Kidney (tissue), 14 donors: ENCODE data around the gene TJP1. TPM values are rescaled to one million over a fixed set of nuclear protein-coding genes. Genes with fewer than 3 reads are reported as not detected.

ENCODE experiments used
- DNase-seq, 5 donors: peaks; one replicate each; pipeline ENCODE4 v3.0.0-alpha.2; 2013 to 2020
- FAIRE-seq: peaks from 2 replicates; lab custom pipeline; 2012; peaks lifted over from hg19 to GRCh38; lab: Jason Lieb, UNC
- H3K27ac ChIP-seq, 2 donors: one replicate each; pipeline ENCODE4 v1.7.0; 2013; ENCODE audit warnings: low read depth in 2 of 2, low read length in 2 of 2, inconsistent platforms in 1 of 2
- H3K27me3 ChIP-seq: one replicate; pipeline ENCODE4 v1.7.1; 2013; ENCODE audit warnings: low read length, inconsistent platforms; ENCODE audit not compliant: control insufficient read depth, insufficient read depth
- H3K36me3 ChIP-seq, 3 donors: one replicate each; pipeline versions ENCODE4 v1.7.0 to v1.7.1; 2013; ENCODE audit warnings: low read length in 3 of 3, control low read depth in 1 of 3, inconsistent platforms in 1 of 3; ENCODE audit not compliant: insufficient read depth in 3 of 3, control insufficient read depth in 2 of 3
- H3K4me1 ChIP-seq, 3 donors: one replicate each; pipeline versions ENCODE4 v1.7.0 to v1.7.1; 2013; ENCODE audit warnings: low read length in 3 of 3, inconsistent platforms in 1 of 3, low read depth in 1 of 3; ENCODE audit not compliant: control insufficient read depth in 2 of 3, insufficient read depth in 2 of 3
- H3K4me3 ChIP-seq, 3 donors: one replicate each; pipeline versions ENCODE4 v1.7.0 to v1.8.1; 2013; ENCODE audit warnings: low read length in 3 of 3, control low read depth in 1 of 3, inconsistent platforms in 1 of 3
- H3K9ac ChIP-seq, 3 donors: one replicate each; pipeline versions ENCODE4 v1.7.0 to v1.7.1; 2013; ENCODE audit warnings: low read length in 3 of 3, control low read depth in 1 of 3, inconsistent platforms in 1 of 3
- H3K9me3 ChIP-seq, 3 donors: one replicate each; pipeline versions ENCODE4 v1.7.0 to v1.7.1; 2013; ENCODE audit warnings: low read length in 3 of 3, control low read depth in 1 of 3, inconsistent platforms in 1 of 3; ENCODE audit not compliant: control insufficient read depth in 2 of 3, insufficient read depth in 1 of 3
- intact Hi-C: fragments of 100-400 bp; cut with DNase I; formaldehyde crosslinking; loops from one replicate; pipeline ENCODE4 v1.11.1; 2022
- polyA plus RNA-seq: library from polyadenylated mRNA; stranded (reverse); fragments of 350-450 nt; fragmentation: Illumina TruSeq; extraction: RNeasy Lipid Tissue Mini Kit (QIAGEN cat#74804); gene quantifications from one replicate; pipeline ENCODE4 v1.2.3, GENCODE V29; 2014; ENCODE audit warnings: low read depth, low replicate concordance; ENCODE audit not compliant: insufficient read depth
- total RNA-seq: library from RNA; stranded (reverse); fragmentation: NEBNext Ultra II Directional; extraction: Animal tissue kit (Norgen Biotek cat#: 25700); gene quantifications from one replicate; pipeline ENCODE4 v1.2.1, GENCODE V29; 2021
- TF ChIP-seq, protein P1 (sequence below): IDR thresholded peaks from 3 replicates; pipeline ENCODE4 v1.5.1; 2012; ENCODE audit warnings: mild to moderate bottlenecking, moderate library complexity, borderline replicate concordance; ENCODE audit not compliant: insufficient read depth; ENCODE audit errors: extremely low read depth
- donor health status: control.
- donor health status: control.
- donor health status: control.
- donor health status: control.
- donor health status: control.
- donor health status: DM: yes; HTN: yes; CAD: no.
- donor health status: Normal renal cell carcinoma (clear cell type).

Gene TJP1
- total and polyA plus RNA-seq, 2 donors from 2014 or later, result 17.7 to 121 TPM

DNA sequence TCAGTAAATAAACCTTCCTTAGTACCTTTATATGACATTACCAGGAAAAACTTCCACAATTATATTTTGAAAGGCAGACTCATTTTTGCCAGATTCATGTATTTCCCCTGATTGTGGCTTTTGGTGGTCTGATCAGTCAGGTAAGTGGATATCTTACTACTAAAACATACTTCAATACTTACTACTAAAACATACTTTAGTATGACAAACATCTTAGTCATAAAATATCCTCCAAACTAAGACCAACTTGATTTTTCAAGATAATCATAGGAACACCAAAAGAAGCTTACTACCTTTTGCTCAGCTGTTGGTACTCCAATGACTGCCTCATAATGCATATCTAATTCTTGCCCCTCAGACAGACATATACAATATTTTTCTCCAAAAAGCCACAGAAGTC lies 9.3 kb downstream of the TJP1 start:
- Histone ChIP-seq H3K9ac (no peak overlapping the region), H3K9me3 (no peaks in the 10 kb centered on the region), H3K36me3 (no peaks in the 10 kb centered on the region), H3K4me3 (no peak overlapping the region), H3K27ac (no peak overlapping the region), H3K4me1 (peaks cover 0 to 16% (median 9%) of the 10 kb centered on the region in 3 donors), H3K27me3 (no peaks in the 10 kb centered on the region)
- intact Hi-C loops, result no loop called here
- FAIRE-seq (no peak), DNase-seq (no peak)
- TF ChIP-seq, protein P1, sequence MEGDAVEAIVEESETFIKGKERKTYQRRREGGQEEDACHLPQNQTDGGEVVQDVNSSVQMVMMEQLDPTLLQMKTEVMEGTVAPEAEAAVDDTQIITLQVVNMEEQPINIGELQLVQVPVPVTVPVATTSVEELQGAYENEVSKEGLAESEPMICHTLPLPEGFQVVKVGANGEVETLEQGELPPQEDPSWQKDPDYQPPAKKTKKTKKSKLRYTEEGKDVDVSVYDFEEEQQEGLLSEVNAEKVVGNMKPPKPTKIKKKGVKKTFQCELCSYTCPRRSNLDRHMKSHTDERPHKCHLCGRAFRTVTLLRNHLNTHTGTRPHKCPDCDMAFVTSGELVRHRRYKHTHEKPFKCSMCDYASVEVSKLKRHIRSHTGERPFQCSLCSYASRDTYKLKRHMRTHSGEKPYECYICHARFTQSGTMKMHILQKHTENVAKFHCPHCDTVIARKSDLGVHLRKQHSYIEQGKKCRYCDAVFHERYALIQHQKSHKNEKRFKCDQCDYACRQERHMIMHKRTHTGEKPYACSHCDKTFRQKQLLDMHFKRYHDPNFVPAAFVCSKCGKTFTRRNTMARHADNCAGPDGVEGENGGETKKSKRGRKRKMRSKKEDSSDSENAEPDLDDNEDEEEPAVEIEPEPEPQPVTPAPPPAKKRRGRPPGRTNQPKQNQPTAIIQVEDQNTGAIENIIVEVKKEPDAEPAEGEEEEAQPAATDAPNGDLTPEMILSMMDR, result no peak

DNA sequence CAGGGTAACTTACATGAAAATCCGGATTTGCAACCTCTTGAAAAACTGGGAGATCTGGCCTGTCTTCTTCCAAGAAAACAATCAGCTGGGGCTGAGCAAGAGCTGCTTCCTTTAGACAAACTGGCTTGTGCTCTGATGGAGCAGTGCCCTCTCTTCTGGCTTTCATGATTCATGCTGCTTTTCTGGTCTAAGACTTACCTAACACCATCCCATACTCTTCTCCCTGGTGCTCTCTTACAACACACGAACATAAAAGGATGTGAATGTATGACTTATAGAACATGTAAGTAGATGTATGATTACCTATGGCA lies 9.9 kb downstream of the TJP1 start:
- Histone ChIP-seq H3K9ac (no peak overlapping the region), H3K4me1 (peaks cover 0 to 16% (median 9%) of the 10 kb centered on the region in 3 donors), H3K27ac (no peak overlapping the region), H3K9me3 (no peaks in the 10 kb centered on the region), H3K27me3 (no peaks in the 10 kb centered on the region), H3K36me3 (no peaks in the 10 kb centered on the region), H3K4me3 (no peak overlapping the region)
- TF ChIP-seq, protein P1, result no peak
- intact Hi-C loops, result no loop called here
- DNase-seq, result no peak
- FAIRE-seq, result no peak

DNA sequence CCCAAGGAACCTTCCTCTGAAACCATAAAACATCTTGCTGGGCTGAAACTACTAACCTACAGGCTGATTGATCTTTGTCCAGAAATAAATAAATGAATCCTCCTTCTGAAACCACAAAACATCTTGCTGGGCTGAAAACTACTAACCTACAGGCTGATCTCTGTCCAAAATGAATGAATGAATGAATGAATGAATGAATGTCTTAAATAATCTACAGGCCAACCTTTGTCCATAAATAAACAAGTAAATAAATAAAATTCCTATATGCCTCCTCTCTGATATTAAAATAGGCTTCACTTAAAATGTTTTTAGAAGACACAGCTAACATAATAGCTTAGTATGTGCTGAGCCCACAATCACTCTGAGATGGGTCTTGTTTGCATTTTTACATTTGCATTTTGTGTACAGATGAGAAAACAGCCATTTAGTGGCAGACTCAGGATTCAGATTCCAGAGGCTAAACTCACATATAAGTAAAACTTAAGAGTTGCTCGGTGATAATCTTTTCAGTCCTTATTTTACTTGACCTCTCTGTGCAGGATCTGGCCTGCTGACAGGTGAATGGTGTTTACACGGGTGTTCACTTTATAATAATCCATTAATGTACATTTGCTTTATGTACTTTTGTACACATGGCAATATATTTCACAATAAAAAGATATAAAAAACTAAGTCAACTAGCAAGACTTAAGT lies 10.4 kb downstream of the TJP1 start:
- Histone ChIP-seq H3K9me3 (no peaks in the 10 kb centered on the region), H3K4me1 (peaks cover 0 to 16% (median 9%) of the 10 kb centered on the region in 3 donors), H3K27me3 (no peaks in the 10 kb centered on the region), H3K4me3 (no peak overlapping the region), H3K9ac (no peak overlapping the region), H3K36me3 (no peaks in the 10 kb centered on the region), H3K27ac (no peak overlapping the region)
- no peak for DNase-seq
- intact Hi-C loops, result no loop called here
- no peak for FAIRE-seq
- TF ChIP-seq, protein P1, result no peak

DNA sequence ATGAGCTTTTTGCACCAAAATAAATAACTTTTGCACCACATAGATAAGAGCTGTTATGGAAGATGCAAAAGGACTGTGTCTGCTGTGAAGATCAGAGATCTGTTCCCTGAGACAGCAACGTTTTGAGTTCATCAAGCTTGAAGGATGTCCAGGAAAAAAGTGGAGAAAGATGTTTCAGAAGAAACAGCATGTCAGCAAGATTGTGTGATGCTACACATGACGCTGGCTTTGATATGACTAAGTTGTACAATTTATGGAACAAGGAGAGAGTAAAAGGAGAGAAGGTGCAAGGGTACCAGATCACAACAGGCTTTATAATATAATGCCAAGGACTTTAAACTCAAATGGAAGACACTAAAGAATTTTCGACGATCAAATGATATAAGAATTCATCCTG lies 16.6 kb downstream of the TJP1 start:
- Histone ChIP-seq H3K27ac (no peak overlapping the region), H3K9me3 (no peaks in the 10 kb centered on the region), H3K4me1 (peaks cover 0 to 9% (median 8%) of the 10 kb centered on the region in 3 donors), H3K27me3 (no peaks in the 10 kb centered on the region), H3K36me3 (peaks cover 0 to 3% (median 0%) of the 10 kb centered on the region in 3 donors), H3K9ac (no peak overlapping the region), H3K4me3 (no peak overlapping the region)
- FAIRE-seq (no peak), DNase-seq (no peak)
- intact Hi-C loops, result no loop called here
- TF ChIP-seq, protein P1, result no peak
